Calu3 (cell line): ENCODE results near the gene CDKL1. TPM values are rescaled to one million over a fixed set of nuclear protein-coding genes. Genes with fewer than 3 reads are reported as not detected.

Source experiments
- BruUV-seq: library from RNA; stranded (reverse); fragments of 400-500 nt; replicated peaks from 2 replicates; lab custom pipeline; 2021; lab: Mats Ljungman, UMichigan
- CTCF ChIA-PET: fragments of 300-600 bp; sonication (Branson Sonifier 250); formaldehyde crosslinking; loops from one replicate; lab custom pipeline; 2022; ENCODE audit warnings: antibody characterized with exemption; lab: Charles Lee
- DNase-seq: peaks from one replicate; pipeline ENCODE4 v3.0.0; 2022
- H3K27ac Mint-ChIP-seq: one replicate; pipeline ENCODE4 v1.8.0; 2022; ENCODE audit warnings: mixed read lengths; ENCODE audit not compliant: unreplicated experiment
- H3K27me3 Mint-ChIP-seq: one replicate; pipeline ENCODE4 v1.8.0; 2022; ENCODE audit warnings: mixed read lengths; ENCODE audit not compliant: unreplicated experiment
- H3K36me3 Mint-ChIP-seq: one replicate; pipeline ENCODE4 v1.8.0; 2022; ENCODE audit warnings: mild to moderate bottlenecking, moderate library complexity, mixed read lengths; ENCODE audit not compliant: insufficient read depth, unreplicated experiment
- H3K4me1 Mint-ChIP-seq: one replicate; pipeline ENCODE4 v1.8.0; 2022; ENCODE audit warnings: mild to moderate bottlenecking, low read depth, mixed read lengths; ENCODE audit not compliant: unreplicated experiment
- H3K4me3 Mint-ChIP-seq: one replicate; pipeline ENCODE4 v1.8.0; 2022; ENCODE audit warnings: mild to moderate bottlenecking, low read depth, moderate library complexity, mixed read lengths; ENCODE audit not compliant: unreplicated experiment
- H3K9me3 Mint-ChIP-seq: one replicate; pipeline ENCODE4 v1.8.0; 2022; ENCODE audit warnings: low read depth, mixed read lengths; ENCODE audit not compliant: unreplicated experiment
- intact Hi-C: fragments of 100-400 bp; cut with micrococcal nuclease; formaldehyde crosslinking; loops from one replicate; pipeline ENCODE4 v1.10.0; 2022; ENCODE audit not compliant: unreplicated experiment
- total RNA-seq: library from RNA; stranded (reverse); gene quantifications from 2 replicates; pipeline ENCODE4 v1.2.3, GENCODE V29; 2022
- TF ChIP-seq, protein P1 (sequence below): fragments of 200-600 bp; IDR thresholded peaks from one replicate; pipeline ENCODE4 v1.8.0; 2022; ENCODE audit warnings: antibody characterized with exemption; ENCODE audit not compliant: unreplicated experiment

Gene CDKL1
- total RNA-seq, 1 experiment from 2014 or later: 3.0 TPM

DNA sequence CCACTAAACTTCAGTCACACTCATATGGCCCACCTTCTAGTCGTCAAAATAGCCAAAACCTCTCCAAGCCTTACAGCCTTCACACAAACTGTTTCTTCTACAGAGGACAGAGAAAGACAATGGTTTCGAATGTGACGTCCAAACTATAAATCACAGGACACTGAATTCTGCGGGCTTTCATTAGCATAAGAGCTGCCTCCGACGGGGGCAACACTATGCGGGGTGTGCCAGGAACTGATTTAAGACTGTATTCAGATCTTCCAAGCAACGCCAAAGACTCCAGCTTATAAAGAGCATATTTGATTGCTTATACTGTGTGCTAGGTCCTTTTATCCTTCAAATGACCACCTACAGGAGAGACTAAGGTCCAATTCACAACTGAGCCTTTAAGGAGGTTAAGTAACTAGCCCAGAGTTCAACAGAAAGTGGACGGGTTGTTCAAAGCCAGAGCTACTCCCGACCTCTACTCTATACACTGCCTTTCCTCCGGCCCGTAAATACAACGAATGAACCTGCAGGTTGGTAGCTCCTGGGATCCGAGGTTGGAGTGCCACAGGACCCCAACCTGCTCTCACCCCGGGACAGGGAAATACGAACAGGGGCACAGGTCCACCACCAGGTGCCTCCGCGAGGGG lies 85.2 kb downstream of the CDKL1 start:
- CTCF ChIA-PET: interaction anchor here (0.5 to 1.3 kb wide), 3 partner anchors 19 to 158 kb away, joined by 3 to 7 read pairs (median 3); no protein-coding TSS in a partner anchor
- TF ChIP-seq, protein P1, sequence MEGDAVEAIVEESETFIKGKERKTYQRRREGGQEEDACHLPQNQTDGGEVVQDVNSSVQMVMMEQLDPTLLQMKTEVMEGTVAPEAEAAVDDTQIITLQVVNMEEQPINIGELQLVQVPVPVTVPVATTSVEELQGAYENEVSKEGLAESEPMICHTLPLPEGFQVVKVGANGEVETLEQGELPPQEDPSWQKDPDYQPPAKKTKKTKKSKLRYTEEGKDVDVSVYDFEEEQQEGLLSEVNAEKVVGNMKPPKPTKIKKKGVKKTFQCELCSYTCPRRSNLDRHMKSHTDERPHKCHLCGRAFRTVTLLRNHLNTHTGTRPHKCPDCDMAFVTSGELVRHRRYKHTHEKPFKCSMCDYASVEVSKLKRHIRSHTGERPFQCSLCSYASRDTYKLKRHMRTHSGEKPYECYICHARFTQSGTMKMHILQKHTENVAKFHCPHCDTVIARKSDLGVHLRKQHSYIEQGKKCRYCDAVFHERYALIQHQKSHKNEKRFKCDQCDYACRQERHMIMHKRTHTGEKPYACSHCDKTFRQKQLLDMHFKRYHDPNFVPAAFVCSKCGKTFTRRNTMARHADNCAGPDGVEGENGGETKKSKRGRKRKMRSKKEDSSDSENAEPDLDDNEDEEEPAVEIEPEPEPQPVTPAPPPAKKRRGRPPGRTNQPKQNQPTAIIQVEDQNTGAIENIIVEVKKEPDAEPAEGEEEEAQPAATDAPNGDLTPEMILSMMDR: no peak
- intact Hi-C loops: no loop called here
- Mint-ChIP-seq H3K27ac (peak overlapping the region; percentile 89), H3K27me3 (no peaks in the 10 kb centered on the region), H3K9me3 (no peaks in the 10 kb centered on the region), H3K4me1 (peaks cover 6% of the 10 kb centered on the region), H3K4me3 (peak overlapping the region; percentile 95), H3K36me3 (peaks cover 26% of the 10 kb centered on the region)
- TSS peak; percentile 69 for BruUV-seq
- DNase-seq: peak; percentile 87

DNA sequence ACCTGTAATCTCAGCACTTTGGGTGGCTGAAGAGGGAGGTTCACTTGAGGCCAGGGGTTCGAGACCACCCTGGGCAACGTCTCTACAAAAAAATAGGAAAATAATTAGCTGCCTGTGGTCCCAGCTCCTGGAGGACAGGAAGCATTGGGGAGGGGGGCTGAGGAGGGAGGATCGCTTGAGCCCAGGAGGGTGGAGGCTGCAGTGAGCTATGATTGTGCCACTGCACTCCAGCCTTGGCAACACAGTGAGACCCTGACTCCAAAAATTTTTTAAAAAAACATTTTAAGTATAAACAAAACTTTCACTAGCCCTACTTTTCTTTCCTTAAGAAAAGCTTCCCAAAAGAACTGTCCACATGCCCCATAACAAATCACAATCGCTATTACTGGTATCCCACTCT lies 86.2 kb downstream of the CDKL1 start:
- BruUV-seq: no TSS peak
- intact Hi-C loops: no loop called here
- Mint-ChIP-seq H3K27me3 (no peaks in the 10 kb centered on the region), H3K4me1 (peaks cover 6% of the 10 kb centered on the region), H3K27ac (no peak overlapping the region), H3K9me3 (no peaks in the 10 kb centered on the region), H3K4me3 (peak overlapping the region; percentile 95), H3K36me3 (peaks cover 26% of the 10 kb centered on the region)
- CTCF ChIA-PET: interaction anchor here (0.7 kb wide), 1 partner anchor 20 kb away, joined by 7 read pairs; no protein-coding TSS in a partner anchor
- DNase-seq: no peak
- TF ChIP-seq, protein P1: no peak

DNA sequence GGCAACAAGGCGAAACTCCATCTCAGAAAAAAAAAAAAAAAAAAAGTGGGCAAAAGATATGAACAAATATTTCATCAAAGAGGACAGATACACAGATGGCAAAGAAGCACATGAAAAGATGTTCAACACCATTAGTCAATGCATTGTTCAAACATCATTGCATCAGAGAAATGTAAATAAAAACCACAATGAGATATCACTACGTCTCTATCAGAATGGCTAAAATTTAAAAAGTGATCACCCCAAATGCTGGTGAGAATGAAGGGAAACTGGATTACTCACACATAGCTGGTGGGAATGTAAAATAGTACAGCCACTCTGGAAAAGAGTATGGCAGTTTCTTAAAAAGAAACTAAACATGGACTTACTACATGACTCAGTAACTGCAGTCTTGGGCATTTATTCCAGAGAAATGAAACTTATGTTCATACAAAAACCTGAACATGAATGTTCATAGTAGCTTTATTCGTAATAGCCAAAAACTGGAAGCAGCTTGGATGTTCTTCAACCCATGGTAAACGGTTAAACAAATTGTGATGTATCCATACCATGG lies 88.2 kb downstream of the CDKL1 start:
- Mint-ChIP-seq H3K36me3 (peaks cover 26% of the 10 kb centered on the region), H3K27ac (no peak overlapping the region), H3K4me3 (no peak overlapping the region), H3K27me3 (no peaks in the 10 kb centered on the region), H3K9me3 (no peaks in the 10 kb centered on the region), H3K4me1 (peaks cover 6% of the 10 kb centered on the region)
- no peak for DNase-seq
- TF ChIP-seq, protein P1: no peak
- CTCF ChIA-PET: no interaction called here
- BruUV-seq: no TSS peak
- intact Hi-C loops: no loop called here

DNA sequence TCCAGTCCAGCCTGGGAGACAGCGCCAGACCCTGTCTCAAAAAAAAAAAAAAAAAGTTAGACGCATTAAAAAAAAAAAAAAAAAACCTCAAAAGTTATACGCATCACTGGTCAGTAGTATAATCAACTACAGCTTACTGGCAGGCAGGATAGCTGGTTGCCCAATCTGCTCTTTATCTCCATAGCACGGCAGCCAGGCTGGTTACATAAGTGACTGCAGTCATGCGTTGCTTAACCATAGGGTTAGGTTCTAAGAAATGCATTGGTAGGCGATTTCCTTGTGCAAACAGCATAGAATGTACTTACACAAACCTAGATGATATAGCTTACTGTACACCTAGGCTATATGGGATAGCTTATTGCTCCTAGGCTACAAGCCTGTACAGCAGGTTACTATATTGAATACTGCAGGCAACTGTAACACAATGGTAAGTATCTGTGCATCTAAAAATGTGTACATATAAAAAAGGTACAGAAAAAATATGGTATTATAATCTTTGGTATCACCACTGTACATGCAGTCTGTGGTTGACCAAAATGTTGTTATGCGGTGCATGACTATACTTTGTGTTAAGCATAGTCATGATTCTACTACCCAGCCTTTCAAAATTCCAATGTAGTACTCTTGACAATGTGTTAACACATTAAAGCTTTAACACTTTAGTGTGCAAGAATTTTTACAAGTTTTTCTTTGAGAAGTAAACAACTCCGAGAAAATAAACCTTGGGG lies 92.8 kb downstream of the CDKL1 start:
- CTCF ChIA-PET: interaction anchor here (0.7 kb wide), 1 partner anchor 14 kb away, joined by 7 read pairs; no protein-coding TSS in a partner anchor
- no TSS peak for BruUV-seq
- no peaks in the 10 kb centered on the region for H3K36me3 Mint-ChIP-seq
- H3K9me3 Mint-ChIP-seq: peaks cover 2% of the 10 kb centered on the region
- no peak overlapping the region for H3K27ac Mint-ChIP-seq
- intact Hi-C loops: no loop called here
- H3K27me3 Mint-ChIP-seq: no peaks in the 10 kb centered on the region
- TF ChIP-seq, protein P1: no peak
- no peak overlapping the region for H3K4me3 Mint-ChIP-seq
- DNase-seq: no peak
- no peaks in the 10 kb centered on the region for H3K4me1 Mint-ChIP-seq
